PC-3 (cell line): Measurements from ENCODE around the gene MAG. TPM values are rescaled to one million over a fixed set of nuclear protein-coding genes. Genes with fewer than 3 reads are reported as not detected.

Experiments
- ATAC-seq: fragments of 200-7000 bp; cut with Tn5 transposase; 2 replicates; pipeline ENCODE4 v1.9.1; 2020; ENCODE audit warnings: mild to moderate bottlenecking, moderate library complexity
- BruUV-seq: library from RNA; stranded (reverse); fragments of 400-500 nt; replicated peaks from 2 replicates; lab custom pipeline; 2021; lab: Mats Ljungman, UMichigan
- CTCF ChIA-PET: fragments of 300-600 bp; sonication (Branson Sonifier 250); formaldehyde crosslinking; loops from one replicate; lab custom pipeline; 2022; ENCODE audit warnings: antibody characterized with exemption; lab: Charles Lee
- POLR2A ChIA-PET: fragments of 300-600 bp; sonication (Branson Sonifier 250); formaldehyde crosslinking; loops from one replicate; lab custom pipeline; 2022; ENCODE audit warnings: antibody characterized with exemption; ENCODE audit not compliant: unreplicated experiment; lab: Charles Lee
- DNase-seq: peaks from one replicate; pipeline ENCODE4 v3.0.0-alpha.2; 2015
- H2AFZ ChIP-seq: fragments of 300-600 bp; sonication (generic); 2 replicates; pipeline ENCODE4 v1.6.0; 2016; ENCODE audit warnings: antibody characterized with exemption, low read length
- H3F3A ChIP-seq: fragments of 300-600 bp; sonication (generic); one replicate; pipeline ENCODE4 v1.6.0; 2017; ENCODE audit warnings: antibody characterized with exemption, low read length, control low read depth, mild to moderate bottlenecking; ENCODE audit not compliant: unreplicated experiment
- H3K27ac ChIP-seq: fragments of 300-600 bp; sonication (generic); 2 replicates; pipeline ENCODE4 v1.5.1; 2016; ENCODE audit warnings: mild to moderate bottlenecking, low read length
- H3K27me3 ChIP-seq: fragments of 300-600 bp; sonication (generic); 2 replicates; pipeline ENCODE4 v1.6.1; 2016; ENCODE audit warnings: low read length, mixed read lengths
- H3K36me3 ChIP-seq: fragments of 300-600 bp; sonication (generic); 2 replicates; pipeline ENCODE4 v1.6.1; 2016; ENCODE audit warnings: low read depth, mixed run types, low read length, mixed read lengths
- H3K4me1 ChIP-seq: fragments of 300-600 bp; sonication (generic); 2 replicates; pipeline ENCODE4 v1.5.1; 2016; ENCODE audit warnings: low read length; ENCODE audit not compliant: insufficient read depth
- H3K4me2 ChIP-seq: fragments of 300-600 bp; sonication (generic); 2 replicates; pipeline ENCODE4 v1.6.0; 2016; ENCODE audit warnings: low read length
- H3K4me3 ChIP-seq: fragments of 300-600 bp; sonication (generic); 2 replicates; pipeline ENCODE4 v1.5.1; 2016; ENCODE audit warnings: mild to moderate bottlenecking, low read length, mixed read lengths
- H3K79me2 ChIP-seq: fragments of 300-600 bp; sonication (generic); 2 replicates; pipeline ENCODE4 v1.6.1; 2017; ENCODE audit warnings: low read length, mixed read lengths
- H3K9ac ChIP-seq: fragments of 300-600 bp; sonication (generic); 2 replicates; pipeline ENCODE4 v1.6.0; 2016; ENCODE audit warnings: mild to moderate bottlenecking, low read length
- H3K9me2 ChIP-seq: fragments of 300-600 bp; sonication (generic); replicated peaks from 2 replicates; pipeline ENCODE4 v1.6.1; 2016; ENCODE audit warnings: mixed run types, low read length, mixed read lengths
- H3K9me3 ChIP-seq: fragments of 300-600 bp; sonication (generic); 2 replicates; pipeline ENCODE4 v1.6.1; 2016; ENCODE audit warnings: low read length, mixed read lengths
- H4K20me1 ChIP-seq: fragments of 300-600 bp; sonication (generic); 2 replicates; pipeline ENCODE4 v1.6.1; 2016; ENCODE audit warnings: low read length, mixed read lengths
- EZH2 ChIP-seq: fragments of 300-600 bp; sonication (generic); IDR thresholded peaks from one replicate; pipeline ENCODE4 v1.6.1; 2017; ENCODE audit warnings: antibody characterized with exemption, mild to moderate bottlenecking, low read length; ENCODE audit not compliant: unreplicated experiment
- EZH2phosphoT487 ChIP-seq: fragments of 300-600 bp; sonication (generic); IDR thresholded peaks from 2 replicates; pipeline ENCODE4 v1.6.1; 2018; ENCODE audit warnings: mild to moderate bottlenecking, antibody characterized with exemption, low read length, borderline replicate concordance
- intact Hi-C: fragments of 100-400 bp; cut with micrococcal nuclease; formaldehyde crosslinking; loops from 2 replicates; pipeline ENCODE4 v1.9.0; 2023
- total RNA-seq: library from RNA; depleted of rRNA; stranded (reverse); fragments of >200 nt; gene quantifications from 2 replicates; pipeline ENCODE4 v1.2.3, GENCODE V29; 2014
- TF ChIP-seq, protein P1 (sequence below): fragments of 300-600 bp; sonication (generic); conservative IDR thresholded peaks from 2 replicates; pipeline ENCODE4 v1.5.1; 2017; ENCODE audit warnings: antibody characterized with exemption, low read depth, mild to moderate bottlenecking, low read length

The MAG gene
- total RNA-seq, 1 experiment from 2014 or later = not detected

DNA sequence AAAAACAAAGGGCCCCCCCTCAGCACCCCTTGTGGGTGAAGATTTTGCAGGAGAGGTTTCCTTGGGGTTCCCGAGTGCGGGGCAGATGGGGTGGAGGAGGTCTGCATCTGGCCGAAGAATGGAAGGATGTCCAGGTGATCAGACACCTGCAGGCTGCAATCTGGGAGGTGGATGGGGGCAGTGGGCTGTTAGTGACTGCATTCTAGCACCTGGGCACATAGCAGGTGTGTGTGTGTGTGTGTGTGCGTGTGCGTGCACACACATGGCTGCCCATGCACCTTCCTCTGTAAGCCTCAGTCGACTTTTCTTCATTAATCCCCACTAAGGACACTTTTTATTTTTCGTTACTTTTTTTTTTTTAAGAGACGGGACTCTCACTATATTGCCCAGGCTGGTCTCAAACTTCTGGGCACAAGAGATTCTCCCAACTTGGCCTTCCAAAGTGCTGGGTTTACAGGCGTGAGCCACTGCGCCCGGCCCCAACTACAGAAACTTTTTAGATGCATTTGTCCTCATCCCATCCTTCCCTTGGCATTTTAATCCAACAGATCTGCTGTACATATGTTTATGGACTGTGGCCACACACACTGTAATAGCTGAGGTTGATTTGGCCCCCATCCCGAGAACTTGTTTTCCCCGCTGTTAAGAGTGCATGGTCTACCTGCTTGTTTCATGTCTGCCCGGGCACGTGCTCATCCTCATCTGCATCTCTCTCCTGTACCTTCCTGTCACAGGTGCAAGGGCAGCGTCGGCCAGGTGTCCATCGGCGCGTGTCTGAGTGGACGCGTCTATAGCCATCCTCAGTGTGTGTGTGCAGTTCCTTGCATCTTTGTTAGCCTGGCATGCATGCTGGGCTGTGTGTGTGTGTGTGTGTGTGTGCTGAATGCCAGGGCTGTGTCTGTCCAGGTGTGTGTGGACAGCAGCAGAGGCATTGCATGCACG lies 731 bp downstream of the MAG start:
- Histone ChIP-seq H3K27ac (no peak overlapping the region), H3K36me3 (no peaks in the 10 kb centered on the region), H3K79me2 (no peaks in the 10 kb centered on the region), H3K4me2 (no peak overlapping the region), H3K27me3 (peaks cover 3% of the 10 kb centered on the region; the same call in 1 of the 2 replicates), H3K4me3 (no peak overlapping the region), H3F3A (no peaks in the 10 kb centered on the region), H4K20me1 (no peaks in the 10 kb centered on the region), H3K9me2 (no peaks in the 10 kb centered on the region), H2AFZ (no peak overlapping the region), H3K9me3 (no peaks in the 10 kb centered on the region), H3K9ac (no peak overlapping the region), H3K4me1 (peaks cover 7% of the 10 kb centered on the region; the same call in 1 of the 2 replicates)
- DNase-seq = no peak
- ChIA-PET CTCF (no interaction called here), POLR2A (no interaction called here)
- BruUV-seq = no TSS peak
- no peak for TF ChIP-seq EZH2
- TF ChIP-seq EZH2phosphoT487 = no peak
- TF ChIP-seq, protein P1, sequence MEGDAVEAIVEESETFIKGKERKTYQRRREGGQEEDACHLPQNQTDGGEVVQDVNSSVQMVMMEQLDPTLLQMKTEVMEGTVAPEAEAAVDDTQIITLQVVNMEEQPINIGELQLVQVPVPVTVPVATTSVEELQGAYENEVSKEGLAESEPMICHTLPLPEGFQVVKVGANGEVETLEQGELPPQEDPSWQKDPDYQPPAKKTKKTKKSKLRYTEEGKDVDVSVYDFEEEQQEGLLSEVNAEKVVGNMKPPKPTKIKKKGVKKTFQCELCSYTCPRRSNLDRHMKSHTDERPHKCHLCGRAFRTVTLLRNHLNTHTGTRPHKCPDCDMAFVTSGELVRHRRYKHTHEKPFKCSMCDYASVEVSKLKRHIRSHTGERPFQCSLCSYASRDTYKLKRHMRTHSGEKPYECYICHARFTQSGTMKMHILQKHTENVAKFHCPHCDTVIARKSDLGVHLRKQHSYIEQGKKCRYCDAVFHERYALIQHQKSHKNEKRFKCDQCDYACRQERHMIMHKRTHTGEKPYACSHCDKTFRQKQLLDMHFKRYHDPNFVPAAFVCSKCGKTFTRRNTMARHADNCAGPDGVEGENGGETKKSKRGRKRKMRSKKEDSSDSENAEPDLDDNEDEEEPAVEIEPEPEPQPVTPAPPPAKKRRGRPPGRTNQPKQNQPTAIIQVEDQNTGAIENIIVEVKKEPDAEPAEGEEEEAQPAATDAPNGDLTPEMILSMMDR = no peak
- ATAC-seq = no peak
- intact Hi-C loops = no loop called here

DNA sequence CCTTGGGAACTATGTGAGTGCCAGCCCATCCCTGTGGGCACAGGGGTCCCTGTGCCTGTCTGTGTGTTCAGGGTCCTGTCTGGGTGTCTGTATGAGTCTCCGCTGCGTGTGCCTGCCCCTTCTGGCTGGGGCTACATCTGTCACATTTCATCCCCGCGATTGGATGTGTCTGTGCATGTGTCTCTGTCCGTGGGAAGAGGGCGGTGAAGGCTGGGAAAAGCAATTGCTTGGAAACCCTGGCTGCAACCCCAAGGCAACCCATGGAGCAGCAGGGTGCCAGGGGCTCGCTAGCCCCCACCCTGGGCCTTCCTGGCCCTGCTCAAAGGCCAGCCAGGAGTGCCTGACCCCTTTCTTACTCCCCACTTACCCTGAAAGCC lies 1.4 kb downstream of the MAG start:
- no peaks in the 10 kb centered on the region for H3F3A ChIP-seq
- H3K79me2 ChIP-seq = no peaks in the 10 kb centered on the region
- H3K9me3 ChIP-seq = no peaks in the 10 kb centered on the region
- peaks cover 3% of the 10 kb centered on the region; the same call in 1 of the 2 replicates for H3K27me3 ChIP-seq
- no peaks in the 10 kb centered on the region for H3K36me3 ChIP-seq
- POLR2A ChIA-PET = no interaction called here
- H3K4me1 ChIP-seq = peaks cover 7% of the 10 kb centered on the region; the same call in 1 of the 2 replicates
- CTCF ChIA-PET = no interaction called here
- DNase-seq = no peak
- H3K4me2 ChIP-seq = no peak overlapping the region
- no peak for TF ChIP-seq EZH2phosphoT487
- TF ChIP-seq EZH2 = no peak
- TF ChIP-seq, protein P1 = no peak
- H3K4me3 ChIP-seq = no peak overlapping the region
- intact Hi-C loops = no loop called here
- no peaks in the 10 kb centered on the region for H3K9me2 ChIP-seq
- H2AFZ ChIP-seq = no peak overlapping the region
- ATAC-seq = no peak
- no peak overlapping the region for H3K27ac ChIP-seq
- H4K20me1 ChIP-seq = no peaks in the 10 kb centered on the region
- BruUV-seq = no TSS peak
- no peak overlapping the region for H3K9ac ChIP-seq

DNA sequence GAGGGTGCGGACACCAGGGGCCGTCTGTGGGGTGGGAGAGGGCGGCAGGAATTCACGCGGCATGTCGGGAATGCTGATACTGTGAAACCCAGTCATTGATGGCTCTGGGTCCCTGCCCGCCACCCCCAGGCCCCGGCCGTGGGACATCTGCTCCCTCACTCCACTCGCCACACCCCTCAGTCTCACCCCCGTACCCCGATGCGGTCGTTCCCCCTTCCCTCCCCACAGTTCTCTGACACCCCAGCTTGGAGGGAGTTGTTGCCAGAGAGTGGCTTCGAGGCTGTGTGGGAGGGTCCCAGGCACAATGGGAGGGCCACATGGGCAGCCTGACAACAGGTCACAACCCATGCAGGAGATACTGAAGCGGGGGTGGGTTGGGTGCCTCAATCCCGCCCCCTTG lies 1.8 kb downstream of the MAG start:
- POLR2A ChIA-PET = no interaction called here
- CTCF ChIA-PET = no interaction called here
- Histone ChIP-seq H3K79me2 (no peaks in the 10 kb centered on the region), H3F3A (no peaks in the 10 kb centered on the region), H3K4me1 (peaks cover 7% of the 10 kb centered on the region; the same call in 1 of the 2 replicates), H3K9me2 (no peaks in the 10 kb centered on the region), H4K20me1 (no peaks in the 10 kb centered on the region), H3K4me2 (no peak overlapping the region), H3K27me3 (peaks cover 3% of the 10 kb centered on the region; the same call in 1 of the 2 replicates), H3K9ac (no peak overlapping the region), H3K4me3 (no peak overlapping the region), H3K27ac (no peak overlapping the region), H3K9me3 (no peaks in the 10 kb centered on the region), H2AFZ (no peak overlapping the region), H3K36me3 (no peaks in the 10 kb centered on the region)
- intact Hi-C loops = no loop called here
- TF ChIP-seq EZH2phosphoT487 (no peak), EZH2 (no peak)
- TF ChIP-seq, protein P1 = no peak
- no TSS peak for BruUV-seq
- DNase-seq = no peak
- no peak for ATAC-seq
